SK-N-SH treated with all-trans-retinoic acid at 6 μM for 48 hours (cell line): ENCODE results near the gene EEA1.

Experiments used
- ATAC-seq: fragments of 200-7000 bp; cut with Tn5 transposase; 3 replicates; pipeline ENCODE4 v1.9.1; 2020; ENCODE audit warnings: mild to moderate bottlenecking, moderate library complexity
- CSDC2 ChIP-seq: fragments of 250-450 bp; sonication (Bioruptor Pico); IDR thresholded peaks from 2 replicates; pipeline ENCODE4 v1.5.0; 2020; ENCODE audit warnings: mild to moderate bottlenecking, moderate library complexity
- ESRRG ChIP-seq: fragments of 250-450 bp; sonication (Bioruptor Pico); IDR thresholded peaks from 2 replicates; pipeline ENCODE4 v1.6.1; 2021; ENCODE audit warnings: mild to moderate bottlenecking
- GLIS3 ChIP-seq: fragments of 250-450 bp; sonication (Bioruptor Pico); IDR thresholded peaks from 2 replicates; pipeline ENCODE4 v1.5.0; 2020; ENCODE audit warnings: mild to moderate bottlenecking, moderate library complexity
- ISL1 ChIP-seq: fragments of 250-450 bp; sonication (Bioruptor Pico); IDR thresholded peaks from 2 replicates; pipeline ENCODE4 v2.1.2; 2022; ENCODE audit warnings: mild to moderate bottlenecking, moderate library complexity
- OSR1 ChIP-seq: fragments of 250-450 bp; sonication (Bioruptor Pico); IDR thresholded peaks from 2 replicates; pipeline ENCODE4 v1.8.0; 2022; ENCODE audit warnings: moderate library complexity, mild to moderate bottlenecking, inconsistent platforms
- PPARA ChIP-seq: fragments of 250-450 bp; sonication (Bioruptor Pico); IDR thresholded peaks from 2 replicates; pipeline ENCODE4 v1.5.0; 2020; ENCODE audit warnings: mild to moderate bottlenecking, borderline replicate concordance
- RARB ChIP-seq: fragments of 250-450 bp; sonication (Bioruptor Pico); IDR thresholded peaks from 2 replicates; pipeline ENCODE4 v1.8.0; 2021; ENCODE audit warnings: mild to moderate bottlenecking, moderate library complexity
- TCF4 ChIP-seq: fragments of 250-450 bp; sonication (Bioruptor Pico); IDR thresholded peaks from 2 replicates; pipeline ENCODE4 v1.8.0; 2021; ENCODE audit warnings: mild to moderate bottlenecking, moderate library complexity, borderline replicate concordance
- TOX ChIP-seq: fragments of 250-450 bp; sonication (Bioruptor Pico); IDR thresholded peaks from 2 replicates; pipeline ENCODE4 v1.8.0; 2021; ENCODE audit warnings: mild to moderate bottlenecking, moderate library complexity, borderline replicate concordance
- ZC3H10 ChIP-seq: fragments of 250-450 bp; sonication (Bioruptor Pico); IDR thresholded peaks from 2 replicates; pipeline ENCODE4 v1.5.1; 2021; ENCODE audit warnings: mild to moderate bottlenecking, moderate library complexity
- ZFP3 ChIP-seq: fragments of 250-450 bp; sonication (Bioruptor Pico); IDR thresholded peaks from 2 replicates; pipeline ENCODE4 v1.5.0; 2020; ENCODE audit warnings: mild to moderate bottlenecking, moderate library complexity
- ZFP30 ChIP-seq: fragments of 450-650 bp; formaldehyde crosslinking; IDR thresholded peaks from 2 replicates; pipeline ENCODE4 v1.5.0; 2022; ENCODE audit warnings: mild to moderate bottlenecking, moderate library complexity
- ZNF70 ChIP-seq: fragments of 450-650 bp; formaldehyde crosslinking; IDR thresholded peaks from 2 replicates; pipeline ENCODE4 v1.5.0; 2020; ENCODE audit warnings: mild to moderate bottlenecking, moderate library complexity
- ZNF8 ChIP-seq: fragments of 450-650 bp; formaldehyde crosslinking; IDR thresholded peaks from 2 replicates; pipeline ENCODE4 v1.5.0; 2020; ENCODE audit warnings: mild to moderate bottlenecking, moderate library complexity
- TF ChIP-seq, protein P1 (sequence below): fragments of 250-450 bp; sonication (Bioruptor Pico); IDR thresholded peaks from 2 replicates; pipeline ENCODE4 v1.8.0; 2020; ENCODE audit warnings: mild to moderate bottlenecking, moderate library complexity, borderline replicate concordance
- TF ChIP-seq, protein P2 (sequence below): fragments of 250-450 bp; sonication (Bioruptor Pico); IDR thresholded peaks from 2 replicates; pipeline ENCODE4 v1.5.0; 2020; ENCODE audit warnings: mild to moderate bottlenecking, moderate library complexity
- TF ChIP-seq, protein P3 (sequence below): fragments of 250-450 bp; sonication (Bioruptor Pico); IDR thresholded peaks from 2 replicates; pipeline ENCODE4 v1.5.1; 2020; ENCODE audit warnings: low read depth, mild to moderate bottlenecking, moderate library complexity
- TF ChIP-seq, protein P4 (sequence below): fragments of 250-450 bp; sonication (Bioruptor Pico); IDR thresholded peaks from 2 replicates; pipeline ENCODE4 v1.5.1; 2021; ENCODE audit warnings: mild to moderate bottlenecking, moderate library complexity

Gene EEA1

DNA sequence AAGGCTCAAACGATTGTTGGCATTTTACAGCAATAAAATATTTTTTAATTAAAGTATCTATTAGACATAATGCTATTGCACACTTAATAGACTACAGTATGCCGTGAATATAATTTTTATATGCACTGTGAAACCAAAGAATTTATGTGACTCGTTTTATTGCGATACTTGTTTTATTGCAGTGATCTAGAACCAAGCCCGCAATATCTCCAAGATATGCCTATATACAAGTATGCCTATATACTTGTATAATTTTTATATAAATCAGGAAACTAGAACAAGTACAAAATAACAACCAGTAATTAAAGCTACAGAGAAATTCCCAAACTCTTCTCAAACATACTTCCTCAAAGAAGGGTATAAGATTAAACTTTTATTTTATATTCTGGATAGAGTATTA is 31.3 kb downstream of the EEA1 start:
- no peak for TF ChIP-seq OSR1 (CRISPR knock-in tag)
- TF ChIP-seq CSDC2 (CRISPR knock-in tag), result no peak
- no peak for TF ChIP-seq ZNF8 (CRISPR knock-in tag)
- no peak for TF ChIP-seq TOX (CRISPR knock-in tag)
- TF ChIP-seq, protein P1, sequence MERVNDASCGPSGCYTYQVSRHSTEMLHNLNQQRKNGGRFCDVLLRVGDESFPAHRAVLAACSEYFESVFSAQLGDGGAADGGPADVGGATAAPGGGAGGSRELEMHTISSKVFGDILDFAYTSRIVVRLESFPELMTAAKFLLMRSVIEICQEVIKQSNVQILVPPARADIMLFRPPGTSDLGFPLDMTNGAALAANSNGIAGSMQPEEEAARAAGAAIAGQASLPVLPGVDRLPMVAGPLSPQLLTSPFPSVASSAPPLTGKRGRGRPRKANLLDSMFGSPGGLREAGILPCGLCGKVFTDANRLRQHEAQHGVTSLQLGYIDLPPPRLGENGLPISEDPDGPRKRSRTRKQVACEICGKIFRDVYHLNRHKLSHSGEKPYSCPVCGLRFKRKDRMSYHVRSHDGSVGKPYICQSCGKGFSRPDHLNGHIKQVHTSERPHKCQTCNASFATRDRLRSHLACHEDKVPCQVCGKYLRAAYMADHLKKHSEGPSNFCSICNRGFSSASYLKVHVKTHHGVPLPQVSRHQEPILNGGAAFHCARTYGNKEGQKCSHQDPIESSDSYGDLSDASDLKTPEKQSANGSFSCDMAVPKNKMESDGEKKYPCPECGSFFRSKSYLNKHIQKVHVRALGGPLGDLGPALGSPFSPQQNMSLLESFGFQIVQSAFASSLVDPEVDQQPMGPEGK (CRISPR knock-in tag), result no peak
- no peak for TF ChIP-seq GLIS3 (CRISPR knock-in tag)
- TF ChIP-seq PPARA, result no peak
- TF ChIP-seq, protein P2, sequence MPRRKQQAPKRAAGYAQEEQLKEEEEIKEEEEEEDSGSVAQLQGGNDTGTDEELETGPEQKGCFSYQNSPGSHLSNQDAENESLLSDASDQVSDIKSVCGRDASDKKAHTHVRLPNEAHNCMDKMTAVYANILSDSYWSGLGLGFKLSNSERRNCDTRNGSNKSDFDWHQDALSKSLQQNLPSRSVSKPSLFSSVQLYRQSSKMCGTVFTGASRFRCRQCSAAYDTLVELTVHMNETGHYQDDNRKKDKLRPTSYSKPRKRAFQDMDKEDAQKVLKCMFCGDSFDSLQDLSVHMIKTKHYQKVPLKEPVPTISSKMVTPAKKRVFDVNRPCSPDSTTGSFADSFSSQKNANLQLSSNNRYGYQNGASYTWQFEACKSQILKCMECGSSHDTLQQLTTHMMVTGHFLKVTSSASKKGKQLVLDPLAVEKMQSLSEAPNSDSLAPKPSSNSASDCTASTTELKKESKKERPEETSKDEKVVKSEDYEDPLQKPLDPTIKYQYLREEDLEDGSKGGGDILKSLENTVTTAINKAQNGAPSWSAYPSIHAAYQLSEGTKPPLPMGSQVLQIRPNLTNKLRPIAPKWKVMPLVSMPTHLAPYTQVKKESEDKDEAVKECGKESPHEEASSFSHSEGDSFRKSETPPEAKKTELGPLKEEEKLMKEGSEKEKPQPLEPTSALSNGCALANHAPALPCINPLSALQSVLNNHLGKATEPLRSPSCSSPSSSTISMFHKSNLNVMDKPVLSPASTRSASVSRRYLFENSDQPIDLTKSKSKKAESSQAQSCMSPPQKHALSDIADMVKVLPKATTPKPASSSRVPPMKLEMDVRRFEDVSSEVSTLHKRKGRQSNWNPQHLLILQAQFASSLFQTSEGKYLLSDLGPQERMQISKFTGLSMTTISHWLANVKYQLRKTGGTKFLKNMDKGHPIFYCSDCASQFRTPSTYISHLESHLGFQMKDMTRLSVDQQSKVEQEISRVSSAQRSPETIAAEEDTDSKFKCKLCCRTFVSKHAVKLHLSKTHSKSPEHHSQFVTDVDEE (CRISPR knock-in tag), result no peak
- no peak for TF ChIP-seq RARB (CRISPR knock-in tag)
- ATAC-seq, result no peak

DNA sequence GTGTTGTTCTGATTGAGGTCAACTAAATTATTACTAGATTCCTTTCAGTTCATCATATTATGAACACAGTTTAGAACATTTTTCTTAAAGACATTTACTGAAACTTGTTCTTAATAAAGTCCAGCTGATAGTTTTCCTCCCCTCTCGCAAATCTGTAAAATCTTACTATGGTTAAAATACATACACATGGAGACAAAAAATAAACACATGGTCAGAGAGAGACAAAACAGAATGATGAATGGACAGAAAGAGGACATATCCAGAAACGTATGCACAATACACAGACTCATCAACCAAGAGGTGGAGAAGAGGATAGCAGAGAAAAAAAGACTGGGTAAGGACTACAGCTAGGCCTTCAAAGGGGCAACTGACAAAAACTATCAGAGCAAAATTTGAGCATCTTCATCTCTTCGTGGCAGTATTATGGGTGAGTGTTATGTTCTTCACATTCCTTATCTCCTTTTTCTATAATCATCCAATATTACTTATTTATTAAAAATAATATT is 38.4 kb downstream of the EEA1 start:
- TF ChIP-seq, protein P1 (CRISPR knock-in tag), result no peak
- TF ChIP-seq CSDC2 (CRISPR knock-in tag) (no peak), ZC3H10 (no peak), ZFP30 (CRISPR knock-in tag) (no peak), ZNF70 (CRISPR knock-in tag) (no peak), ISL1 (CRISPR knock-in tag) (no peak)
- TF ChIP-seq, protein P3, sequence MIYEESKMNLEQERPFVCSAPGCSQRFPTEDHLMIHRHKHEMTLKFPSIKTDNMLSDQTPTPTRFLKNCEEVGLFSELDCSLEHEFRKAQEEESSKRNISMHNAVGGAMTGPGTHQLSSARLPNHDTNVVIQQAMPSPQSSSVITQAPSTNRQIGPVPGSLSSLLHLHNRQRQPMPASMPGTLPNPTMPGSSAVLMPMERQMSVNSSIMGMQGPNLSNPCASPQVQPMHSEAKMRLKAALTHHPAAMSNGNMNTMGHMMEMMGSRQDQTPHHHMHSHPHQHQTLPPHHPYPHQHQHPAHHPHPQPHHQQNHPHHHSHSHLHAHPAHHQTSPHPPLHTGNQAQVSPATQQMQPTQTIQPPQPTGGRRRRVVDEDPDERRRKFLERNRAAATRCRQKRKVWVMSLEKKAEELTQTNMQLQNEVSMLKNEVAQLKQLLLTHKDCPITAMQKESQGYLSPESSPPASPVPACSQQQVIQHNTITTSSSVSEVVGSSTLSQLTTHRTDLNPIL (CRISPR knock-in tag), result no peak
- ATAC-seq, result no peak

DNA sequence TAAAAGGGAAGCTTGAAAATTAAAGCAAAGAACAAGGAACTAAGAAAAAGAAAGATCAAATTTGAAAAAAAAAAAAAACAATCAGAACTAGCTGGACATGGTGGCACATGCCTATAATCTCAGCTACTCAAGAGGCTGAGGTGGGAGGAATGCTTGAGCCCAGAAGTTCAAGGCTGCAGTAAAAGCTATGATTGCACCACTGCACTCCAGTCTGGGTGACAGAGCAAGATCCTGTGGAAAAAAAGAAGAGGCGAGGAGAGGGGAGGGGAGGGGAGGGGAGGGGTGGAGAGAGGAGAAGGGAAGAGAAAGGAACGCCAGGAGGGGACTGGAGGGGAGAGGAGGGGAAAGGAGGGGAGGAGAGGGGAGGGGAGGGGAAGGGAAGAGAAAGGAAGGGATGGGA is 43.0 kb downstream of the EEA1 start:
- TF ChIP-seq ZFP3 (CRISPR knock-in tag) (no peak), ESRRG (no peak), TCF4 (no peak), ISL1 (CRISPR knock-in tag) (no peak), GLIS3 (CRISPR knock-in tag) (no peak), OSR1 (CRISPR knock-in tag) (no peak), TOX (CRISPR knock-in tag) (no peak)
- TF ChIP-seq, protein P3 (CRISPR knock-in tag), result no peak
- TF ChIP-seq, protein P4, sequence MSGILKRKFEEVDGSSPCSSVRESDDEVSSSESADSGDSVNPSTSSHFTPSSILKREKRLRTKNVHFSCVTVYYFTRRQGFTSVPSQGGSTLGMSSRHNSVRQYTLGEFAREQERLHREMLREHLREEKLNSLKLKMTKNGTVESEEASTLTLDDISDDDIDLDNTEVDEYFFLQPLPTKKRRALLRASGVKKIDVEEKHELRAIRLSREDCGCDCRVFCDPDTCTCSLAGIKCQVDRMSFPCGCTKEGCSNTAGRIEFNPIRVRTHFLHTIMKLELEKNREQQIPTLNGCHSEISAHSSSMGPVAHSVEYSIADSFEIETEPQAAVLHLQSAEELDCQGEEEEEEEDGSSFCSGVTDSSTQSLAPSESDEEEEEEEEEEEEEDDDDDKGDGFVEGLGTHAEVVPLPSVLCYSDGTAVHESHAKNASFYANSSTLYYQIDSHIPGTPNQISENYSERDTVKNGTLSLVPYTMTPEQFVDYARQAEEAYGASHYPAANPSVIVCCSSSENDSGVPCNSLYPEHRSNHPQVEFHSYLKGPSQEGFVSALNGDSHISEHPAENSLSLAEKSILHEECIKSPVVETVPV (CRISPR knock-in tag), result no peak
- TF ChIP-seq, protein P1 (CRISPR knock-in tag), result no peak
- no peak for ATAC-seq
